ENCODE data around the gene PADI2.

PADI2 gene

GRCh38 chr1:17075470-17076255 is 43.6 kb downstream of the PADI2 start:
- H4K91ac ChIP-seq (ENCODE audit: low read depth, low read length, poor library complexity), result no peak overlapping the region
- H3K9me3 ChIP-seq (replicated peaks in 1 of 2; ENCODE audit: control insufficient read depth in 2 of 2, insufficient read depth in 1 of 2, low read depth in 1 of 2, low read length in 2 of 2), result no peaks in the 10 kb centered on the region
- no peak overlapping the region for H3K14ac ChIP-seq (ENCODE audit: low read length)
- peak overlapping the region; percentile 61 for H2AFZ ChIP-seq (ENCODE audit: low read length)
- H2AK5ac ChIP-seq (ENCODE audit: low read depth, low read length), result peak overlapping the region; percentile 11
- H2BK15ac ChIP-seq (ENCODE audit: low read length), result no peak overlapping the region
- H3K4ac ChIP-seq (ENCODE audit: low read length), result no peak overlapping the region
- no peaks in the 10 kb centered on the region for H3K36me3 ChIP-seq (replicated peaks in 1 of 2; ENCODE audit: control insufficient read depth in 2 of 2, insufficient read depth in 2 of 2, low read length in 2 of 2)
- no peak overlapping the region for H3K27ac ChIP-seq (replicated peaks; ENCODE audit: low read length)
- no peak overlapping the region for H4K8ac ChIP-seq (ENCODE audit: low read depth, low read length)
- no peak overlapping the region for H3K23ac ChIP-seq (ENCODE audit: low read depth, low read length, poor library complexity)
- no peaks in the 10 kb centered on the region for H3K4me1 ChIP-seq (ENCODE audit: control insufficient read depth in 2 of 2, insufficient read depth in 1 of 2, low read depth in 1 of 2, low read length in 2 of 2)
- no peaks in the 10 kb centered on the region for H3K79me1 ChIP-seq (ENCODE audit: low read depth, low read length)
- DNase-seq (ENCODE audit: low spot score), result no peak
- H2BK120ac ChIP-seq (ENCODE audit: low read depth, low read length), result no peak overlapping the region
- peaks cover 0 to 3% (median 0%) of the 10 kb centered on the region in 3 experiments for H3K27me3 ChIP-seq (ENCODE audit: control insufficient read depth in 3 of 3, insufficient read depth in 3 of 3, low read depth in 1 of 3, low read length in 3 of 3)
- H3K4me2 ChIP-seq (ENCODE audit: insufficient read depth, low read length, poor library complexity, severe bottlenecking), result no peak overlapping the region
- no CpG with 5 or more reads among the region's 17 CpGs for WGBS, 2 donors (ENCODE audit: extremely low coverage in 2 of 2, insufficient read length in 2 of 2, insufficient replicate concordance in 1 of 2)
- no peak overlapping the region for H2BK12ac ChIP-seq (ENCODE audit: low read length)
- H2BK5ac ChIP-seq (ENCODE audit: low read length), result no peak overlapping the region
- no peak overlapping the region for H3K18ac ChIP-seq (ENCODE audit: low read length)
- H3K4me3 ChIP-seq (ENCODE audit: low read length in 2 of 2), result no peak overlapping the region
- no peak overlapping the region for H3K9ac ChIP-seq (ENCODE audit: low read depth, low read length, poor library complexity)

- no peak overlapping the region for H3K4me3 ChIP-seq (ENCODE audit: low read length in 2 of 2)
- no peak overlapping the region for H3K27ac ChIP-seq (replicated peaks; ENCODE audit: low read length)
- H3K4me1 ChIP-seq (ENCODE audit: control insufficient read depth in 2 of 2, insufficient read depth in 1 of 2, low read depth in 1 of 2, low read length in 2 of 2), result no peaks in the 10 kb centered on the region
- H2AK5ac ChIP-seq (ENCODE audit: low read depth, low read length), result no peak overlapping the region
- H3K79me1 ChIP-seq (ENCODE audit: low read depth, low read length), result no peaks in the 10 kb centered on the region
- no peak overlapping the region for H2AFZ ChIP-seq (ENCODE audit: low read length)
- no peak for DNase-seq (ENCODE audit: low spot score)
- WGBS, 2 donors (ENCODE audit: extremely low coverage in 2 of 2, insufficient read length in 2 of 2, insufficient replicate concordance in 1 of 2), result no CpG with 5 or more reads among the region's 6 CpGs
- H3K14ac ChIP-seq (ENCODE audit: low read length), result no peak overlapping the region
- H3K23ac ChIP-seq (ENCODE audit: low read depth, low read length, poor library complexity), result no peak overlapping the region
- H3K4me2 ChIP-seq (ENCODE audit: insufficient read depth, low read length, poor library complexity, severe bottlenecking), result no peak overlapping the region
- no peak overlapping the region for H3K18ac ChIP-seq (ENCODE audit: low read length)
- no peak overlapping the region for H3K9ac ChIP-seq (ENCODE audit: low read depth, low read length, poor library complexity)
- no peak overlapping the region for H2BK12ac ChIP-seq (ENCODE audit: low read length)
- no peak overlapping the region for H3K4ac ChIP-seq (ENCODE audit: low read length)
- H2BK120ac ChIP-seq (ENCODE audit: low read depth, low read length), result no peak overlapping the region
- no peaks in the 10 kb centered on the region for H3K9me3 ChIP-seq (replicated peaks in 1 of 2; ENCODE audit: control insufficient read depth in 2 of 2, insufficient read depth in 1 of 2, low read depth in 1 of 2, low read length in 2 of 2)
- H4K91ac ChIP-seq (ENCODE audit: low read depth, low read length, poor library complexity), result no peak overlapping the region
- peaks cover 0 to 15% (median 0%) of the 10 kb centered on the region in 3 experiments for H3K27me3 ChIP-seq (ENCODE audit: control insufficient read depth in 3 of 3, insufficient read depth in 3 of 3, low read depth in 1 of 3, low read length in 3 of 3)
- H2BK5ac ChIP-seq (ENCODE audit: low read length), result no peak overlapping the region
- H2BK15ac ChIP-seq (ENCODE audit: low read length), result no peak overlapping the region
- H4K8ac ChIP-seq (ENCODE audit: low read depth, low read length), result no peak overlapping the region
- H3K36me3 ChIP-seq (replicated peaks in 1 of 2; ENCODE audit: control insufficient read depth in 2 of 2, insufficient read depth in 2 of 2, low read length in 2 of 2), result no peaks in the 10 kb centered on the region
These were observed 47.5 kb downstream of the PADI2 start for GRCh38 chr1:17071794-17072193.

- Histone ChIP-seq H2AK5ac (ENCODE audit: low read depth, low read length) (no peak overlapping the region), H3K27ac (replicated peaks; ENCODE audit: low read length) (no peak overlapping the region), H3K36me3 (replicated peaks in 1 of 2; ENCODE audit: control insufficient read depth in 2 of 2, insufficient read depth in 2 of 2, low read length in 2 of 2) (no peaks in the 10 kb centered on the region), H3K27me3 (ENCODE audit: control insufficient read depth in 3 of 3, insufficient read depth in 3 of 3, low read depth in 1 of 3, low read length in 3 of 3) (peaks cover 0 to 15% (median 0%) of the 10 kb centered on the region in 3 experiments), H3K79me1 (ENCODE audit: low read depth, low read length) (no peaks in the 10 kb centered on the region), H3K4me1 (ENCODE audit: control insufficient read depth in 2 of 2, insufficient read depth in 1 of 2, low read depth in 1 of 2, low read length in 2 of 2) (no peaks in the 10 kb centered on the region), H3K18ac (ENCODE audit: low read length) (no peak overlapping the region), H3K4ac (ENCODE audit: low read length) (no peak overlapping the region), H2BK15ac (ENCODE audit: low read length) (no peak overlapping the region), H2BK5ac (ENCODE audit: low read length) (no peak overlapping the region), H3K4me2 (ENCODE audit: insufficient read depth, low read length, poor library complexity, severe bottlenecking) (no peak overlapping the region), H3K9me3 (replicated peaks in 1 of 2; ENCODE audit: control insufficient read depth in 2 of 2, insufficient read depth in 1 of 2, low read depth in 1 of 2, low read length in 2 of 2) (no peaks in the 10 kb centered on the region), H3K23ac (ENCODE audit: low read depth, low read length, poor library complexity) (no peak overlapping the region), H3K14ac (ENCODE audit: low read length) (no peak overlapping the region), H4K91ac (ENCODE audit: low read depth, low read length, poor library complexity) (peak overlapping the region; percentile 20), H4K8ac (ENCODE audit: low read depth, low read length) (no peak overlapping the region), H3K9ac (ENCODE audit: low read depth, low read length, poor library complexity) (no peak overlapping the region), H2BK120ac (ENCODE audit: low read depth, low read length) (no peak overlapping the region), H3K4me3 (ENCODE audit: low read length in 2 of 2) (peak overlapping the region in 1 of 2 donors; percentile 30), H2BK12ac (ENCODE audit: low read length) (no peak overlapping the region), H2AFZ (ENCODE audit: low read length) (no peak overlapping the region)
- no CpG with 5 or more reads among the region's 10 CpGs for WGBS, 2 donors (ENCODE audit: extremely low coverage in 2 of 2, insufficient read length in 2 of 2, insufficient replicate concordance in 1 of 2)
- no peak for DNase-seq (ENCODE audit: low spot score)
These were observed 49.1 kb downstream of the PADI2 start for GRCh38 chr1:17070163-17070525.

GRCh38 chr1:17069452-17070162 is 49.6 kb downstream of the PADI2 start:
- no peak overlapping the region for H2BK12ac ChIP-seq (ENCODE audit: low read length)
- H3K36me3 ChIP-seq (replicated peaks in 1 of 2; ENCODE audit: control insufficient read depth in 2 of 2, insufficient read depth in 2 of 2, low read length in 2 of 2), result no peaks in the 10 kb centered on the region
- no peak overlapping the region for H2AFZ ChIP-seq (ENCODE audit: low read length)
- H3K23ac ChIP-seq (ENCODE audit: low read depth, low read length, poor library complexity), result no peak overlapping the region
- H2AK5ac ChIP-seq (ENCODE audit: low read depth, low read length), result no peak overlapping the region
- no peaks in the 10 kb centered on the region for H3K9me3 ChIP-seq (replicated peaks in 1 of 2; ENCODE audit: control insufficient read depth in 2 of 2, insufficient read depth in 1 of 2, low read depth in 1 of 2, low read length in 2 of 2)
- H3K4ac ChIP-seq (ENCODE audit: low read length), result no peak overlapping the region
- H3K27ac ChIP-seq (replicated peaks; ENCODE audit: low read length), result no peak overlapping the region
- no peak overlapping the region for H2BK5ac ChIP-seq (ENCODE audit: low read length)
- no peak for DNase-seq (ENCODE audit: low spot score)
- WGBS, 2 donors (ENCODE audit: extremely low coverage in 2 of 2, insufficient read length in 2 of 2, insufficient replicate concordance in 1 of 2), result no CpG with 5 or more reads among the region's 6 CpGs
- peak overlapping the region; percentile 20 for H4K91ac ChIP-seq (ENCODE audit: low read depth, low read length, poor library complexity)
- H3K18ac ChIP-seq (ENCODE audit: low read length), result no peak overlapping the region
- H3K4me3 ChIP-seq (ENCODE audit: low read length in 2 of 2), result peak overlapping the region in 1 of 2 donors; percentile 30
- no peaks in the 10 kb centered on the region for H3K4me1 ChIP-seq (ENCODE audit: control insufficient read depth in 2 of 2, insufficient read depth in 1 of 2, low read depth in 1 of 2, low read length in 2 of 2)
- no peak overlapping the region for H3K9ac ChIP-seq (ENCODE audit: low read depth, low read length, poor library complexity)
- no peaks in the 10 kb centered on the region for H3K79me1 ChIP-seq (ENCODE audit: low read depth, low read length)
- H2BK120ac ChIP-seq (ENCODE audit: low read depth, low read length), result no peak overlapping the region
- no peak overlapping the region for H3K4me2 ChIP-seq (ENCODE audit: insufficient read depth, low read length, poor library complexity, severe bottlenecking)
- H2BK15ac ChIP-seq (ENCODE audit: low read length), result no peak overlapping the region
- no peak overlapping the region for H3K14ac ChIP-seq (ENCODE audit: low read length)
- peaks cover 0 to 15% (median 0%) of the 10 kb centered on the region in 3 experiments for H3K27me3 ChIP-seq (ENCODE audit: control insufficient read depth in 3 of 3, insufficient read depth in 3 of 3, low read depth in 1 of 3, low read length in 3 of 3)
- H4K8ac ChIP-seq (ENCODE audit: low read depth, low read length), result no peak overlapping the region
